Endodermal cell (in vitro differentiated cells): Measurements from ENCODE around the gene POT1. TPM values are rescaled to one million over a fixed set of nuclear protein-coding genes. Genes with fewer than 3 reads are reported as not detected.

Experiments
- DNase-seq: peaks from one replicate; pipeline ENCODE4 v3.0.0-alpha.2; 2017
- H3K27ac ChIP-seq: 2 replicates; pipeline ENCODE4 v1.5.1; 2013; ENCODE audit warnings: mild to moderate bottlenecking, low read depth, low read length, moderate library complexity
- H3K27me3 ChIP-seq: 2 replicates; pipeline ENCODE4 v1.6.1; 2013; ENCODE audit warnings: mild to moderate bottlenecking, low read length, moderate library complexity; ENCODE audit not compliant: insufficient read depth, control insufficient read depth, poor library complexity, severe bottlenecking
- H3K36me3 ChIP-seq: 2 replicates; pipeline ENCODE4 v1.7.0; 2013; ENCODE audit warnings: mild to moderate bottlenecking, low read length, moderate library complexity; ENCODE audit not compliant: control insufficient read depth, insufficient read depth
- H3K4me1 ChIP-seq: one replicate; pipeline ENCODE4 v1.7.0; 2013; ENCODE audit warnings: low read length; ENCODE audit not compliant: control insufficient read depth, insufficient read depth
- H3K4me3 ChIP-seq: 2 replicates; pipeline ENCODE4 v1.5.1; 2013; ENCODE audit warnings: mild to moderate bottlenecking, low read length, moderate library complexity
- H3K9ac ChIP-seq: 2 replicates; pipeline ENCODE4 v1.6.1; 2013; ENCODE audit warnings: mild to moderate bottlenecking, low read length, moderate library complexity; ENCODE audit not compliant: poor library complexity, severe bottlenecking; ENCODE audit errors: extremely low read depth
- H3K9me3 ChIP-seq: 2 replicates; pipeline ENCODE4 v1.6.1; 2013; ENCODE audit warnings: mild to moderate bottlenecking, low read length, moderate library complexity; ENCODE audit not compliant: control insufficient read depth
- H3K27ac Mint-ChIP-seq: 2 replicates; pipeline ENCODE4 v1.8.0; 2020; ENCODE audit warnings: mixed read lengths
- H3K27me3 Mint-ChIP-seq: 2 replicates; pipeline ENCODE4 v1.8.0; 2021; ENCODE audit warnings: mild to moderate bottlenecking, mixed read lengths; ENCODE audit not compliant: insufficient read depth
- H3K36me3 Mint-ChIP-seq: 2 replicates; pipeline ENCODE4 v1.8.0; 2020; ENCODE audit warnings: low read depth, mixed read lengths
- H3K4me1 Mint-ChIP-seq: 2 replicates; pipeline ENCODE4 v1.8.0; 2020; ENCODE audit warnings: mixed read lengths
- H3K4me3 Mint-ChIP-seq: 2 replicates; pipeline ENCODE4 v1.8.0; 2020; ENCODE audit warnings: mild to moderate bottlenecking, moderate library complexity, mixed read lengths
- H3K9me3 Mint-ChIP-seq: 2 replicates; pipeline ENCODE4 v1.8.0; 2020; ENCODE audit warnings: mild to moderate bottlenecking, mixed read lengths
- WGBS, 2 experiments: methylation state at CpG; one replicate each; pipeline versions ENCODE4 v1.1.5 to v1.1.7; 2013; ENCODE audit warnings: missing lambda C conversion rate in 2 of 2, mixed read lengths in 1 of 2; ENCODE audit not compliant: insufficient coverage in 1 of 2, insufficient read length in 1 of 2; 5-methylcytosine and 5-hydroxymethylcytosine counted together
- total RNA-seq, 2 donors: library from RNA; stranded (reverse); fragmentation: NEBNext Ultra II Directional in 1 of 2; extraction: Animal tissue kit (Norgen Biotek cat#: 25700) in 1 of 2; gene quantifications; 2 replicates in 1 of 2; 3 replicates in 1 of 2; pipeline ENCODE4 v1.2.1, GENCODE V29; 2021
- TF ChIP-seq, protein P1 (sequence below): fragments of 200-600 bp; sonication (generic); conservative IDR thresholded peaks from 2 replicates; pipeline ENCODE4 v1.5.0; 2021; ENCODE audit warnings: antibody characterized with exemption, mild to moderate bottlenecking

POT1 gene
- total RNA-seq, 2 donors from 2014 or later = 31.2 to 41.8 TPM

DNA sequence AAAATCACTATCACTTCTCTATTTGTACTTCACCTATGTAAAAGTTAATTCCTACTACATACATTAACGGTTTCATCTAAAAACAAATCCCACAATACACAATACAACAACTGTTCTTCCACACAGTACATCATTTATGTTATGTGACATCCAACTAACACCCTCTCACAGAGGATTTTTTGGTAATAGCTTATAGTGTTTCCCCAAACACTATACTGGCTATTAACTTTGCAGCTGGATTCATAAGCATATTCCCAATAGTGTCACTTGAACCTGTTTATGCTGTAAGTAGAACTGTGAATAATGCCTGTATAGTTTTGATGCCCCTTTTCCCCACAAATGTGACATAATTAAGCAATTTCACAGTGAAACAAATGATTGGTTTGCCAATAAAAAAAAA is 49.9 kb downstream of the POT1 start:
- Mint-ChIP-seq H3K4me1 (no peaks in the 10 kb centered on the region), H3K9me3 (no peaks in the 10 kb centered on the region), H3K4me3 (no peak overlapping the region), H3K36me3 (peaks cover 2% of the 10 kb centered on the region), H3K27me3 (no peaks in the 10 kb centered on the region), H3K27ac (no peak overlapping the region)
- WGBS, 2 experiments = 81 to 100% methylated on average over 1 of the region's 1 CpG
- H3K36me3 ChIP-seq = no peaks in the 10 kb centered on the region
- TF ChIP-seq, protein P1, sequence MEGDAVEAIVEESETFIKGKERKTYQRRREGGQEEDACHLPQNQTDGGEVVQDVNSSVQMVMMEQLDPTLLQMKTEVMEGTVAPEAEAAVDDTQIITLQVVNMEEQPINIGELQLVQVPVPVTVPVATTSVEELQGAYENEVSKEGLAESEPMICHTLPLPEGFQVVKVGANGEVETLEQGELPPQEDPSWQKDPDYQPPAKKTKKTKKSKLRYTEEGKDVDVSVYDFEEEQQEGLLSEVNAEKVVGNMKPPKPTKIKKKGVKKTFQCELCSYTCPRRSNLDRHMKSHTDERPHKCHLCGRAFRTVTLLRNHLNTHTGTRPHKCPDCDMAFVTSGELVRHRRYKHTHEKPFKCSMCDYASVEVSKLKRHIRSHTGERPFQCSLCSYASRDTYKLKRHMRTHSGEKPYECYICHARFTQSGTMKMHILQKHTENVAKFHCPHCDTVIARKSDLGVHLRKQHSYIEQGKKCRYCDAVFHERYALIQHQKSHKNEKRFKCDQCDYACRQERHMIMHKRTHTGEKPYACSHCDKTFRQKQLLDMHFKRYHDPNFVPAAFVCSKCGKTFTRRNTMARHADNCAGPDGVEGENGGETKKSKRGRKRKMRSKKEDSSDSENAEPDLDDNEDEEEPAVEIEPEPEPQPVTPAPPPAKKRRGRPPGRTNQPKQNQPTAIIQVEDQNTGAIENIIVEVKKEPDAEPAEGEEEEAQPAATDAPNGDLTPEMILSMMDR = no peak
- no peak for DNase-seq
- H3K9ac ChIP-seq = no peak overlapping the region
- no peaks in the 10 kb centered on the region for H3K4me1 ChIP-seq
- no peak overlapping the region for H3K27ac ChIP-seq
- H3K9me3 ChIP-seq = no peaks in the 10 kb centered on the region
- H3K4me3 ChIP-seq = no peak overlapping the region
- H3K27me3 ChIP-seq = no peaks in the 10 kb centered on the region

DNA sequence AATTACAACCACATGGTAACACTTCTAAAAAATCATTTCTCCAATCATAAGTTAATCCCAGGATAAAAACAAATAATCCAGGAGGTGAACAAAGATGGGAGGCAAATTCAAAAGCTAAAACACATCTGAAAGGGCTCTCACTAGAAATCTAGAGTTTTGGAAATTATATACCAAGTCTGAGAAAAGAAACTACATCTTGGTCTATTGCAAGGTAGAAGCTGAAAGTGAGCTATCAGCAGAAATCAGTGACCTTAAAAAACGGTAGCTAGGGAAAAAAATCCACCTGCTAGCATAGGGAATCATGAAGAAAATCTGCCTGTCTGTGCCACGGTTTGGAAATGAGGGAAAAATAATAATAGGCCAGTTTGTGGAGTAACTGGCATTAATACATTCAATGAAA is 50.5 kb downstream of the POT1 start:
- no peaks in the 10 kb centered on the region for H3K9me3 ChIP-seq
- Mint-ChIP-seq H3K27ac (no peak overlapping the region), H3K4me1 (no peaks in the 10 kb centered on the region), H3K36me3 (peaks cover 2% of the 10 kb centered on the region), H3K9me3 (no peaks in the 10 kb centered on the region), H3K27me3 (no peaks in the 10 kb centered on the region), H3K4me3 (no peak overlapping the region)
- no peak overlapping the region for H3K4me3 ChIP-seq
- H3K9ac ChIP-seq = no peak overlapping the region
- H3K27me3 ChIP-seq = no peaks in the 10 kb centered on the region
- TF ChIP-seq, protein P1 = no peak
- no peaks in the 10 kb centered on the region for H3K4me1 ChIP-seq
- no peak for DNase-seq
- H3K36me3 ChIP-seq = no peaks in the 10 kb centered on the region
- H3K27ac ChIP-seq = no peak overlapping the region
- WGBS, 2 experiments = 89 to 100% methylated on average over 1 to 2 of the region's 2 CpGs

DNA sequence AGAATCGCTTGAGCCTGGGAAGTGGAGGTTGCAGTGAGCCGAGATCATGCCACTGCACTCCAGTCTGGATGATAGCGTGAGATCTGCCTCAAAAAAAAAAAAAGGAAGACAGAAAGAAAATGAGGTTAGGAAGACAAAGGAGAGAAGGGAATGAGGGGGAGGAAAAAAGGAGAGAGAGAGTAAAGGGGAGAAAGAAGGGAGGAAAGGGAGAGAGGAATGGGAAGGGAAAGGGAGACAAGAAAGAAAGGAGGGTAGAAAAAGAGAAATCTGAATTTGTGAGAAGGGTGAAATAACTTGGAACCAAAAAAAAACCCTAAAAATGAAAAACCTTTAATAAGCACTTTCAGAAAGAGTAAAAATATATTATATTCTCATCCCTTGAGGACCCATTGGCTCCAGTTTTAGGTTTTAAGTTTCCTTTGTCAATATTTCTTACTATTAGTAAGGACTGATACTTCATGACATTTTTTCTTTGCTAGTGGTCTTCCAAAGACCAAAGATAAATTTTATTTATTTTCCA is 54.9 kb downstream of the POT1 start:
- H3K36me3 ChIP-seq = no peaks in the 10 kb centered on the region
- Mint-ChIP-seq H3K27ac (no peak overlapping the region), H3K4me3 (no peak overlapping the region), H3K27me3 (no peaks in the 10 kb centered on the region), H3K9me3 (no peaks in the 10 kb centered on the region), H3K4me1 (no peaks in the 10 kb centered on the region), H3K36me3 (peaks cover 2% of the 10 kb centered on the region)
- TF ChIP-seq, protein P1 = no peak
- H3K4me3 ChIP-seq = no peak overlapping the region
- 93 to 95% methylated on average over 3 of the region's 3 CpGs for WGBS, 2 experiments
- DNase-seq = no peak
- no peak overlapping the region for H3K9ac ChIP-seq
- H3K4me1 ChIP-seq = no peaks in the 10 kb centered on the region
- H3K27me3 ChIP-seq = no peaks in the 10 kb centered on the region
- H3K9me3 ChIP-seq = no peaks in the 10 kb centered on the region
- H3K27ac ChIP-seq = no peak overlapping the region
